Stimulated activated CD4-positive, alpha-beta T cell treated with anti-CD3 and anti-CD28 coated beads, Interleukin-15, amount 100 ng/mL, for 24 hours (primary cell): ENCODE results near the gene LARP4B.
"Not testable (repeated sequence)": the region's sequence is repeated elsewhere in the genome, so short reads cannot be mapped to it uniquely, and the experiment has no call there.

Experiments
- DNase-seq: peaks from one replicate; pipeline ENCODE4 v3.0.0-alpha.2; 2020

Gene LARP4B

DNA sequence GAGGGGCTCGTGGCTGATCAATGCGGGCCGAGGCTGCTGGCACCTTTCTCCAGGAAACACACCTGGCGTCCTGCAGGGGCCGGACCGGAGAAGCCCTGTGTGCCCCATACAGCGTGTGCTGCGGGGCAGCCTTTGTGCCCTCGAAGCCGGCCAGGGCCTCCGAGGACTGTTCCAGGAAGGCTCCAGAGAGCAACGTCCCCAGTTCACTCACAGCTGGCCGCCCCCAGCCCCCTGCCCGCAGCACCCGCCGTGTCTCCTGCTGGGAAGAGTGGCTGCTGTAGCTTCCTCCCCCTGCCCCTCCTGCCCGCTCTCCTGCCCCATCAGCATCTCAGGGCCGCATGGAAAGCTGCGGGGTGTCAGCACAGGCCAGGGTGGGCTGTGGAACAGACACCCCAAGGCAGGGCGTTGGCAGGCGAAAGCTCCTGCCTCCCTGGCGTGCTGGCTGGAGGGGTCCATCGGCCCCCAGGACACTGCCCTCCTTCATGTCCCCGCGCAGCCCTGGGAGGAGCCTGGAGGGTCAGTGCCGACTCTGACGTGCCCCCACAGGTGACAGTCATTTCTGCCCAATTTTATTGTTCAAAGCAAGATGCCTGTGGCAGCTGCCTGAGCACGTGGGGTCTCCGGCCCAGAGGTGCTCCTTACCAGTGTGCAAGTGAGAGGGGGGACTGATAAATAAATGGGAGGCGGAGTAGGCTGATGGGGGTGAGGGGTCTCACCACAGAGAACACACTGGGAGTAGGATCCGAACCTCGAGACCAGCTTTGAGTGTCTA, 146.2 kb downstream of the LARP4B start:
- DNase-seq: no peak

- peak; percentile 87 for DNase-seq
Observed at GRCh38 chr10:784403-785088, 147.0 kb downstream of the LARP4B start.

DNA sequence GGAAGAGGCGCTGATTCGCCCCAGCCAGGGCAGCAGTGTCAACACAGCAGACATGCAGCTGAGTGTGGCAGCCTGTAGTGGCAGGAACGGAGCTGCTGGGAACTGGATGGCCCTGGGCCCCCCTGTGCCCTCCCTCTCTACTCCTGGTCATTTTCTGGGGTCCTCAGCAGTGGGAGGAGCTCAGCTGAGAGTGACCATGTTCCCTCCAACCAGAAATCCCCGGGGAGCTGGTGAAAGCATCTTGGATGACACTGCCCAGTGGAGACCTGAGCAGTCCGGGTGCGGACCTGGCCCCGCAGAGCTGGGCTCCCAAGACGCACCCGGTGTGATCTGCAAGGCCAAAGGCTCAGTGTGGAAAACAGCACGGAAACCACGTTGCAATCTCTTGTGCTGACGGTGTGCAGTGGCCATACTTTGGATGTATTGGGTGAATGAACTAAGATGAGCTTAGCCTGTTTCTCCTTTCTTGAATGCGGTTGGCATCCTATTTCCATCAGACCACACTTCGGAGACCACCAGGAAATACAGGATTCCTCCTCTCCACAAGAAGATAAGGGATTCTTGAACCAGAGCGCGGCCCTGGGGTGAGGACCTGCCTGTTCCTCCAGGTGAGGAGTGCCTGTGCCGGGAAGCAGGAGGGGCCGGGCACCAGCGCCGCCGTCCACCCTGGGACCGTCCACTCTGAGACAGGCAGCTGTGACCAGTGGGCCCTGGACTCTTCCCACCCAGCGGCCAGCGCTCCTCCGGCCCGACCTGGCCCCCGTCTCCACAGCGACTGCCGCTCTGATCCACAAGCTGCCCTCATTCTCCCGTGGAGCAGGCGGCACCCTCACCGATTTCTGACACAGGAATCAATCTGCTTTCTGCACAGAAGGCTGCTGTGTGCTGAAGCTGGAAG, 148.5 kb downstream of the LARP4B start:
- DNase-seq: no peak

GRCh38 chr10:780536-781524, 150.7 kb downstream of the LARP4B start:
- no peak for DNase-seq

- no peak for DNase-seq
Observed at GRCh38 chr10:778626-779330, 152.7 kb downstream of the LARP4B start.

- no peak for DNase-seq
Observed at GRCh38 chr10:777913-778479, 153.5 kb downstream of the LARP4B start.

DNA sequence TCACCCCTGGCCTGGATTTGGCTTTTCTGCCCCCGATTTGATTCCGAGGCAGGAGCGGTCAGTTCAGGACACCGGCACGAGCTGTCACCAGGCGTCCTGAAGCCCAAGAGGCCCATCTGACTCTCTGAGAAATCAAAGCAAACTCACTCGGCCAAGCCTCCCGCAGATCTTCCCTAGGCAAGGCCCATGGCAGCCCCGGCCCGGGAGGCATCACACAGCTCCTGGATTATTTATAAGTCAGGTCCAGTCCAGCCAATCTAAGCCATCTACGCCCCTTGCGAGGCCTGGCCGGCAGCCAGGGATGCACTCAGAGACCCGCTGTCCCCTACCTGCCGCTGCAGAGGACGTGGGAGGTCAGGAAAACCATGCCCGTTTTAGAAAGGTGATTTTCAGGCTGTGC, 154.7 kb downstream of the LARP4B start:
- DNase-seq: no peak

- no peak for DNase-seq
Observed at GRCh38 chr10:775245-776075, 156.0 kb downstream of the LARP4B start.

GRCh38 chr10:774661-775244, 156.8 kb downstream of the LARP4B start:
- no peak for DNase-seq

- no peak for DNase-seq
Observed at GRCh38 chr10:774223-774622, 157.3 kb downstream of the LARP4B start.

DNA sequence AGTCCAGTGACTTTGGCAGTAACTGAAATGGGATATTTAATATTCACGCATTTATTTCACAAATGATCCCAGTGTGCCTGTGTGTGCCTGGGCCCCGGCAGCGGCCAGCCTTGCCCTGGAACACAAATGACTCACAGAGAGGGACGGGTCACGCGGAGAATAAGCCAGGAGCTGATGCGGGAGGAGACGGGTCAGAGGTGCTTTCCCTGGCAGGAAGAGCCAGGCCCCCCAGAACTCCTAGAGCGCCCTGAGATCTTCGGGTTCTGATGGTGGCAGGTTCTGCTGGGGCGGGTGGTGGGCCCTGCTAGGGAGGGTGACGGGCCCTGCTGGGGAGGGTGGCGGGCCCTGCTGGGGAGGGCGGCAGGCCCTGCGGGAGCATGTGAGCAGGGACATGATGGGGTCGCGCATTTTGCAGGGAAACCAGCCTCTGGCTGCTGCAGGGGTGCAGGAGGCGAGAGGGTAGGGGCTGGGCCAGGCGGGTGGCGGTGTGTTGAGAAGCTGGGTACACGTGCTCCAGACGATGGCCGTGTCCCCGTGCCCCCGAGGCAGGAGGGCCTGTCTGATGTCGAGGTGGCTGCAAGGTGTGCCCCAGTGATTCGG, 157.8 kb downstream of the LARP4B start:
- no peak for DNase-seq

GRCh38 chr10:772227-772637, 159.3 kb downstream of the LARP4B start:
- DNase-seq: no peak

DNA sequence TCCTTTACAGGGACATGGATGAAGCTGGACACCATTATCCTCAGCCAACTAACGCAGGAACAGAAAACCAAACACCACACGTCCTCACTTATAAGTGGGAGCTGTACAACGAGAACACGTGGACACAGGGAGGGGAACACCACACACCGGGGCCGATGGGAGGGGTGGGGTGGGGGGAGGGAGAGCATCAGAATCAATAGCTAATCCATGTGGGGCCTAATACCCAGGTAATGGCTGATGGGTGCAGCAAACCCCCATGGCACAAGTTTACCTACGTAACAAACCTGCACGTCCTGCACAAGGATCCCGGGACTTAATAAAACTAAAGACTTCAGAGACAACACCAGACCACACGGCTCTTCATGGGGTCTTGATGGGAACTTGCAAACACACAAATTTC, 159.9 kb downstream of the LARP4B start:
- DNase-seq: no peak

DNA sequence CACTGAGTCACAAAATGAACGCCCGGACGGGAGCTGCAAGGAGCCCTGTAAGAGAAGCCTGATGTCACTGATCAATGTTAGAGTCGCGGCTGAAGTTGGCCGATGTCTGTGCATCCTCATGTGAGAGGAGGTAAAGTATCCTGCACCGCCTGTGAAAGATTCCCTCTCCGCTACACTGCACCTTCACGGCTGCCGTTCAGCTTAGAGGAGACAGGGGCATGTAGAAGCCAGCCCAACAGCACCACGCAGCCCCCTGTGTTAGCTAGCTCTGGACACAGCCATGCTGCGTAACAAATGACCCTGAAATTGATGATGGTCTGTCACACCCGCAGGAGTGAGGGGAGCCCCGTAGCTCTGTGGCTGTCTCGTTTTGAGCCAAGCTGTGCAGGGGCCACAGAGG, 160.5 kb downstream of the LARP4B start:
- DNase-seq: no peak

DNA sequence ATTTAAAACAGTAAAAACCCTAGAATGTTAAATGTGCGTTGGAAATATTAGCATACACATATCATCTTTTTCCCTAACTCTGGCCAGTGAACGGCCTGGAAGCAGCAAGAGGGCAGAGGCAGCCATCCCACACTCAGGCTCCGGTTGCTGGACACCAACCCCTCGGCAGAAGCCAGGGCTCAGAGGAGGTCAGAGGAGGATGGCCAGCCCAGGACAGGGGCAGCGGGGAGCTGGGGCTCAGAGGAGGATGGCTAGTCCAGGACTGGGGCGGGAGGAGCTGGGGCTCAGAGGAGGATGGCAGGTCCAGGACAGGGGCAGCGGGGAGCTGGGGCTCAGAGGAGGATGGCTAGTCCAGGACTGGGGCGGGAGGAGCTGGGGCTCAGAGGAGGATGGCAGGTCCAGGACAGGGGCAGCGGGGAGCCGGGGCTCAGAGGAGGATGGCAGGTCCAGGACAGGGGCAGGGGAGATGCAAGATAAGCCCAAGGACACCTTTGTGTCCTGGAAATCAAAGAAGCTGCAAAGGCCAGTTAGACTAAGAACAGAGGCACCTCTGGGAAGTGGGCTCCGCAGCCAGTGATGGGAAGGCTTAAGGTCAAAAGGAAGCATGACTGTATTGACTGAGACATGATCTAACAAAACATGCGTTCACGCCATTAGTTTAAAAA, 161.3 kb downstream of the LARP4B start:
- DNase-seq: not testable (repeated sequence)

DNA sequence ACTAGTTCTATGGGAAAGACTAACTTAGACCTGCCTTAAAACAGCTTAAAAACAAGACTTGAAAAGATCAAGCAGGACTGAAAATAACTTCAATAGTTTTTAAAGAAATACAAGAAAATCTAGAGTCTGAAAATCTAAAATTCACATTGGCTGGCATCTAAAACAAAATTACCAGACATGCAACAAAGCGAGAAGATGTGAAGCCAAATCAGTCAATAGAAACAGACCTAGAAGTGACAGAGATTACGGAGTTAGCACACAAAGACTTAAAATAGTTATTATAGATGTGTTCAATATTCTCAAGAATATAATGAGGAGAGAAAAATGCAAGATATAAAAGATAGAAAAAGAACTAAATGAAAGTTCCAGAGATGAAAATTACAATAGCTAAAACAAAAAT, 163.7 kb downstream of the LARP4B start:
- DNase-seq: no peak

- DNase-seq: no peak
Observed at GRCh38 chr10:767211-767610, 164.3 kb downstream of the LARP4B start.

GRCh38 chr10:761376-761775, 170.1 kb downstream of the LARP4B start:
- DNase-seq: no peak

DNA sequence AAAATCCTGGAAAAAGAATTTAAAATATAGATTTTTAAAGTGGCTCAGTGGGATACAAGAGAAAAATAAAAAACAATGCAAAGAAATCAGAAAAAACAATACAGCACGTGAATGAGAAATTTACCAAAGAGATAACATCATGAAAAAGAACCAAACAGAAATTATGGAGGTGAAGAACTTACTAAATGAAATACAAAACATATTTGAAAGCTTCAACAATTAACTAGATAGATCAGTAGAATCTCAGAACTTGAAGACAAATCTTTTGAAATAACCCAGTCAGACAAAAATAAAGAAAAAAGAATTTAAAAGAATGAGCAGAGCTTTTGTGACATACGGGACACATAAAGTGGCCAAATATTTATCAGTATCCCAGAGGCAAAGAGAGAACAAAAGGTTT, 170.9 kb downstream of the LARP4B start:
- no peak for DNase-seq
